C4-2B (cell line): ENCODE data around the gene PAGE4.
A peak's percentile ranks its signal among the peaks of the same experiment; 100 is the strongest.

Experiments
- CTCF ChIP-seq: fragments of 450-650 bp; conservative IDR thresholded peaks from 2 replicates; pipeline ENCODE4 v1.5.1; 2017; ENCODE audit warnings: mild to moderate bottlenecking
- ZFX ChIP-seq: fragments of 450-650 bp; IDR thresholded peaks from 2 replicates; pipeline ENCODE4 v1.6.1; 2017

GRCh38 chrX:49879656-49880277 is 50.7 kb downstream of the PAGE4 start:
- TF ChIP-seq CTCF (no peak), ZFX (peak; percentile 25; the same call in 1 of the 2 replicates)
